HFFc6 (cell line): ENCODE data around the gene ANKZF1. TPM values are rescaled to one million over a fixed set of nuclear protein-coding genes. Genes with fewer than 3 reads are reported as not detected.

Experiments used
- DNase-seq: peaks from one replicate; pipeline ENCODE4 v3.0.0-alpha.2; 2018
- H3K27ac Mint-ChIP-seq: 2 replicates; pipeline ENCODE4 v1.8.0; 2020; ENCODE audit warnings: mild to moderate bottlenecking, mixed read lengths
- H3K27me3 Mint-ChIP-seq: 2 replicates; pipeline ENCODE4 v1.8.0; 2021; ENCODE audit warnings: mild to moderate bottlenecking, moderate library complexity, mixed read lengths; ENCODE audit not compliant: insufficient read depth
- H3K36me3 Mint-ChIP-seq: 2 replicates; pipeline ENCODE4 v1.8.0; 2021; ENCODE audit warnings: low read depth, mixed read lengths
- H3K4me1 Mint-ChIP-seq: 2 replicates; pipeline ENCODE4 v1.8.0; 2020; ENCODE audit warnings: low read depth, mixed read lengths
- H3K4me3 Mint-ChIP-seq: 2 replicates; pipeline ENCODE4 v1.8.0; 2020; ENCODE audit warnings: mild to moderate bottlenecking, moderate library complexity, mixed read lengths
- H3K9me3 Mint-ChIP-seq: 2 replicates; pipeline ENCODE4 v1.8.0; 2020; ENCODE audit warnings: mild to moderate bottlenecking, mixed read lengths
- total RNA-seq, 6 experiments: library from RNA; stranded (reverse); fragmentation: NEBNext Ultra II Directional; extraction: Animal tissue kit (Norgen Biotek cat#: 25700); gene quantifications; 2 replicates in 1 of 6; 3 replicates in 5 of 6; pipeline ENCODE4 v1.2.3, GENCODE V29; 2021
- TF ChIP-seq, protein P1 (sequence below): fragments of 200-600 bp; sonication (generic); IDR thresholded peaks from 2 replicates; pipeline ENCODE4 v1.5.0; 2021; ENCODE audit warnings: antibody characterized with exemption, mild to moderate bottlenecking

Gene ANKZF1
- total RNA-seq, 6 experiments from 2014 or later, result 11.7 to 18.9 (median 15.4) TPM

GRCh38 chr2:219270055-219270372 is 40.4 kb downstream of the ANKZF1 start:
- peaks cover 11% of the 10 kb centered on the region for H3K27me3 Mint-ChIP-seq

GRCh38 chr2:219271021-219271420 is 41.4 kb downstream of the ANKZF1 start:
- Mint-ChIP-seq H3K4me3 (no peak overlapping the region), H3K27ac (no peak overlapping the region)

More at GRCh38 chr2:219270055-219270372, 40.4 kb downstream of the ANKZF1 start:
- H3K27ac Mint-ChIP-seq, result no peak overlapping the region
- H3K4me1 Mint-ChIP-seq, result peaks cover 30% of the 10 kb centered on the region
- H3K36me3 Mint-ChIP-seq, result no peaks in the 10 kb centered on the region
- TF ChIP-seq, protein P1, sequence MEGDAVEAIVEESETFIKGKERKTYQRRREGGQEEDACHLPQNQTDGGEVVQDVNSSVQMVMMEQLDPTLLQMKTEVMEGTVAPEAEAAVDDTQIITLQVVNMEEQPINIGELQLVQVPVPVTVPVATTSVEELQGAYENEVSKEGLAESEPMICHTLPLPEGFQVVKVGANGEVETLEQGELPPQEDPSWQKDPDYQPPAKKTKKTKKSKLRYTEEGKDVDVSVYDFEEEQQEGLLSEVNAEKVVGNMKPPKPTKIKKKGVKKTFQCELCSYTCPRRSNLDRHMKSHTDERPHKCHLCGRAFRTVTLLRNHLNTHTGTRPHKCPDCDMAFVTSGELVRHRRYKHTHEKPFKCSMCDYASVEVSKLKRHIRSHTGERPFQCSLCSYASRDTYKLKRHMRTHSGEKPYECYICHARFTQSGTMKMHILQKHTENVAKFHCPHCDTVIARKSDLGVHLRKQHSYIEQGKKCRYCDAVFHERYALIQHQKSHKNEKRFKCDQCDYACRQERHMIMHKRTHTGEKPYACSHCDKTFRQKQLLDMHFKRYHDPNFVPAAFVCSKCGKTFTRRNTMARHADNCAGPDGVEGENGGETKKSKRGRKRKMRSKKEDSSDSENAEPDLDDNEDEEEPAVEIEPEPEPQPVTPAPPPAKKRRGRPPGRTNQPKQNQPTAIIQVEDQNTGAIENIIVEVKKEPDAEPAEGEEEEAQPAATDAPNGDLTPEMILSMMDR, result no peak
- no peak for DNase-seq
- no peaks in the 10 kb centered on the region for H3K9me3 Mint-ChIP-seq
- no peak overlapping the region for H3K4me3 Mint-ChIP-seq

DNA sequence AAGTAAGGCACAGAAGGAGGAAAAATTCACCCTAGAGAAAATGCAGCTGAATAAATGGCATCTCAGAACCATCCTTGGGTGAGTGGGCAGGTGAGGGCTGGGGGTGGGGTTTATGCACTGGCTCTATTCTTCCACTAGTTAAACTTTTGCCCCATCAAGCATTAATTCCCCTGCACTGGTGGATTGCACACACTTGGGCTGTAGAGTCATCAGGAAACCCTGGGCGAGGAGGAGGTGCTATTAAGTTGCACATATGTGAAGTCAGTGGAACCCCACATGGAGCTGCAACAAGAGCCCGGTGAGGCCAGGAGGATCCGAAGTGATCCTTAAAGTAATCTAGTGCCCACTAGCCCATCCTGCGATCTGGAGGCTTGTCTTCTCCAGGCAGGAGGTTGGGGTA is 42.8 kb downstream of the ANKZF1 start:
- H3K27ac Mint-ChIP-seq, result no peak overlapping the region

More at GRCh38 chr2:219271021-219271420, 41.4 kb downstream of the ANKZF1 start:
- Mint-ChIP-seq H3K9me3 (no peaks in the 10 kb centered on the region), H3K36me3 (no peaks in the 10 kb centered on the region), H3K4me1 (peaks cover 31% of the 10 kb centered on the region), H3K27me3 (peaks cover 9% of the 10 kb centered on the region)
- DNase-seq, result no peak
- TF ChIP-seq, protein P1, result no peak

GRCh38 chr2:219272995-219273394 is 43.4 kb downstream of the ANKZF1 start:
- H3K4me1 Mint-ChIP-seq, result peaks cover 40% of the 10 kb centered on the region
- H3K27ac Mint-ChIP-seq, result no peak overlapping the region
- peaks cover 3% of the 10 kb centered on the region for H3K27me3 Mint-ChIP-seq
- H3K4me3 Mint-ChIP-seq, result no peak overlapping the region
- H3K9me3 Mint-ChIP-seq, result no peaks in the 10 kb centered on the region
- peak; percentile 16 for DNase-seq
- H3K36me3 Mint-ChIP-seq, result no peaks in the 10 kb centered on the region
- TF ChIP-seq, protein P1, result no peak

More for the DNA sequence above, 42.8 kb downstream of the ANKZF1 start:
- no peaks in the 10 kb centered on the region for H3K9me3 Mint-ChIP-seq
- H3K4me1 Mint-ChIP-seq, result peaks cover 34% of the 10 kb centered on the region
- DNase-seq, result no peak
- TF ChIP-seq, protein P1, result no peak
- H3K27me3 Mint-ChIP-seq, result peaks cover 3% of the 10 kb centered on the region
- no peaks in the 10 kb centered on the region for H3K36me3 Mint-ChIP-seq
- no peak overlapping the region for H3K4me3 Mint-ChIP-seq

GRCh38 chr2:219273937-219274336 is 44.3 kb downstream of the ANKZF1 start:
- Mint-ChIP-seq H3K36me3 (no peaks in the 10 kb centered on the region), H3K27me3 (peaks cover 4% of the 10 kb centered on the region), H3K27ac (peak overlapping the region; percentile 92), H3K4me1 (peaks cover 50% of the 10 kb centered on the region), H3K4me3 (peak overlapping the region; percentile 22; the same call in 1 of the 2 replicates), H3K9me3 (no peaks in the 10 kb centered on the region)
- TF ChIP-seq, protein P1, result no peak
- peak; percentile 51 for DNase-seq

GRCh38 chr2:219274361-219274921 is 44.8 kb downstream of the ANKZF1 start:
- no peaks in the 10 kb centered on the region for H3K9me3 Mint-ChIP-seq
- DNase-seq, result peak; percentile 87
- H3K27me3 Mint-ChIP-seq, result peaks cover 4% of the 10 kb centered on the region
- H3K27ac Mint-ChIP-seq, result peak overlapping the region; percentile 92
- H3K36me3 Mint-ChIP-seq, result no peaks in the 10 kb centered on the region
- peak overlapping the region; percentile 77 for H3K4me3 Mint-ChIP-seq
- peaks cover 51% of the 10 kb centered on the region for H3K4me1 Mint-ChIP-seq
- TF ChIP-seq, protein P1, result no peak
